GM06990 (cell line): ENCODE results near the gene TBC1D23.

Experiments used
- DNase-seq: peaks from one replicate; pipeline ENCODE4 v3.0.0-alpha.2; 2011; ENCODE audit not compliant: insufficient read length; ENCODE audit errors: extremely low read depth
- H3K27me3 ChIP-seq: replicated peaks from 2 replicates; pipeline ENCODE4 v1.6.0; 2011; ENCODE audit warnings: low read length; ENCODE audit not compliant: control insufficient read depth, insufficient read depth
- H3K36me3 ChIP-seq: 2 replicates; pipeline ENCODE4 v1.5.1; 2011; ENCODE audit warnings: low read length; ENCODE audit not compliant: control insufficient read depth, insufficient read depth
- H3K4me3 ChIP-seq: replicated peaks from 2 replicates; pipeline ENCODE4 v1.5.1; 2011; ENCODE audit warnings: low read depth, mild to moderate bottlenecking, control low read depth, low read length
- TF ChIP-seq, protein P1 (sequence below): IDR thresholded peaks from 2 replicates; pipeline ENCODE4 v1.5.1; 2011; ENCODE audit warnings: low read length, control low read depth, mild to moderate bottlenecking, inconsistent platforms; ENCODE audit not compliant: insufficient read depth, poor library complexity, severe bottlenecking

TBC1D23 gene

DNA sequence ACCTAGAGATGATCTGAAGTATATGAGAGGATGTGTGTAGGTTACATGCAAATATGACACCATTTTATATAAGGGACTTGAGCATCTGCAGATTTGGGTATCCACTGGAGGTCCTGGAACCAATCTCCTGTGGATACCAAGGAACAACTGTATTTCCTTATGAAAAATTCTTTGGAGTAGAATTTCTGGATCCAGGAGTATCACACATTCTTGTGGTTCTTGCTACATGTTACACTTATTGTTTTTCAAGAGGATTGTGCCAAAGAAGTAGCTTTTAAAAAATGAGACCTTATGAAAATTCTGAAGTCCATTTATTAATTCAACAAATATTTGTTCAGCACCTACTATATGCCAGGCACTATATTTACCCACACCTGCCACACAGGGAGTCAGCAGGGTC lies 15.7 kb upstream of the TBC1D23 start:
- H3K36me3 ChIP-seq: no peaks in the 10 kb centered on the region
- TF ChIP-seq, protein P1, sequence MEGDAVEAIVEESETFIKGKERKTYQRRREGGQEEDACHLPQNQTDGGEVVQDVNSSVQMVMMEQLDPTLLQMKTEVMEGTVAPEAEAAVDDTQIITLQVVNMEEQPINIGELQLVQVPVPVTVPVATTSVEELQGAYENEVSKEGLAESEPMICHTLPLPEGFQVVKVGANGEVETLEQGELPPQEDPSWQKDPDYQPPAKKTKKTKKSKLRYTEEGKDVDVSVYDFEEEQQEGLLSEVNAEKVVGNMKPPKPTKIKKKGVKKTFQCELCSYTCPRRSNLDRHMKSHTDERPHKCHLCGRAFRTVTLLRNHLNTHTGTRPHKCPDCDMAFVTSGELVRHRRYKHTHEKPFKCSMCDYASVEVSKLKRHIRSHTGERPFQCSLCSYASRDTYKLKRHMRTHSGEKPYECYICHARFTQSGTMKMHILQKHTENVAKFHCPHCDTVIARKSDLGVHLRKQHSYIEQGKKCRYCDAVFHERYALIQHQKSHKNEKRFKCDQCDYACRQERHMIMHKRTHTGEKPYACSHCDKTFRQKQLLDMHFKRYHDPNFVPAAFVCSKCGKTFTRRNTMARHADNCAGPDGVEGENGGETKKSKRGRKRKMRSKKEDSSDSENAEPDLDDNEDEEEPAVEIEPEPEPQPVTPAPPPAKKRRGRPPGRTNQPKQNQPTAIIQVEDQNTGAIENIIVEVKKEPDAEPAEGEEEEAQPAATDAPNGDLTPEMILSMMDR: no peak
- no peaks in the 10 kb centered on the region for H3K27me3 ChIP-seq
- DNase-seq: no peak
- no peak overlapping the region for H3K4me3 ChIP-seq

DNA sequence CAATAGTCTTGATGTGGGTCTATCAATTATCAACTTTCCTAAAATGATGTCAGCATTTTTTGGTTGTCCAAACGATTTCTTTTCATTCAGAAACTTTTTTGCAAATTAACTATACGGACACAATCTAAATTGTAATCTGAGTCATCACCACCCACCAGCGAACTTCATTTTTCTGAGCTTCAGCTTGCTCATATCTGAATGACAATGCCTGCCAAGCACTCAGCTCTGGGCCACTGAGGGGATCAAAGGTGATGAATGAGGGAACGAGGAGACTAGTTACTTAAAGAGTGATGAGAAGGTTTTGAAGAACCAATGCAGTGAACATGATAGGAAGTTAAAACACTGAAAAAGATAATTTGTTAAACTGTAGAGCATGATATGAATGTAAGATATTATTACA lies 14.9 kb upstream of the TBC1D23 start:
- H3K27me3 ChIP-seq: no peaks in the 10 kb centered on the region
- no peak for DNase-seq
- TF ChIP-seq, protein P1: no peak
- H3K4me3 ChIP-seq: no peak overlapping the region
- no peaks in the 10 kb centered on the region for H3K36me3 ChIP-seq

- TF ChIP-seq, protein P1: no peak
- no peak for DNase-seq
- no peak overlapping the region for H3K4me3 ChIP-seq
- H3K36me3 ChIP-seq: no peaks in the 10 kb centered on the region
- no peaks in the 10 kb centered on the region for H3K27me3 ChIP-seq
These were observed 13.8 kb upstream of the TBC1D23 start for GRCh38 chr3:100246999-100247398.

DNA sequence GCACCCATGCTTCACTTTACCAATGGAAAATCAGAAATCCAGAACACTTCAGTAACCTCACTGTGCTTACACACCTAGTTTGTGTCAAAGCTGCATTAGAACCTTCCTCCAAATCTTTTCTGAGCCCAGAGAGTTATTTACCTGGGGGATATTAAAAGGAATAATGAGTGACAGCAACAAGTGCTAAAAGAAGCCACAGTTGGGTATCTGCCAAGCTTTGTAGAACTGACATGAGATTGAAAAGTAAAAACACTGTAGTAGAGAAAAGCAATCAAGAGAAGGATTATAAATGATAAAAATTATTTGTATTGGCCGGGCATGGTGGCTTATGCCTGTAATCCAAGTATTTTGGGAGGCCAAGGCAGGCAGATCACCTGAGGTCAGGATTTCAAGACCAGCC lies 8.8 kb upstream of the TBC1D23 start:
- TF ChIP-seq, protein P1: no peak
- DNase-seq: no peak
- Histone ChIP-seq H3K4me3 (no peak overlapping the region), H3K27me3 (no peaks in the 10 kb centered on the region), H3K36me3 (no peaks in the 10 kb centered on the region)

DNA sequence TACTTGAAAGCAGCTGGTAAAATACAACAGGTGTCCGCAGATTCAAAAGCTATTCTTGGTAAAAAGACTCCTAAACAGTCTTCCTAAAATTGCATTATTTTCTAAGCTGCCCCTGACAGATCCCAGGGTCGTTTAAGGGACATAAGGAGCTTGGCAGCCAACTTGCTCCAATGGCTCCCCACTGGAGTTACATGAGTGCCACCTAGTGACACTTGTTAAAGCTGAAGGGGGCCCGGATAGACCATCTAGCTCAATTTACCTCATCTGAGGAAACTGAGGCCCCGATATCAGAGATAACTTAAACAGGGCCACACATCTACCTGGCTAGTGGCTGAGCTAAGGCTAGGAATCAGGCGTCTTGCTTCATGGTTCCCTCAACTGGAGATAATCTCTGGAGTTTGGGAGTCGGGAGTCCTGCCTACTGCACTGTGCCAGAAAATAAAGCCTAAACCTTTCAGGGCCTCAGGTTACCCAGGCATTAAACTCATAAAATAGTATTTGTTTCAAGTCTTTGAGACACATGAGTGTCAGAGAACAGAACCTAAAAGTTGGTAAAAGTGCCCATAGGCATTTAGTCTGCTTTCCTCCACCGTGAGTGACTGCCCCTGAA lies 6.5 kb upstream of the TBC1D23 start:
- Histone ChIP-seq H3K27me3 (no peaks in the 10 kb centered on the region), H3K4me3 (no peak overlapping the region), H3K36me3 (no peaks in the 10 kb centered on the region)
- DNase-seq: no peak
- TF ChIP-seq, protein P1: peak; percentile 81

DNA sequence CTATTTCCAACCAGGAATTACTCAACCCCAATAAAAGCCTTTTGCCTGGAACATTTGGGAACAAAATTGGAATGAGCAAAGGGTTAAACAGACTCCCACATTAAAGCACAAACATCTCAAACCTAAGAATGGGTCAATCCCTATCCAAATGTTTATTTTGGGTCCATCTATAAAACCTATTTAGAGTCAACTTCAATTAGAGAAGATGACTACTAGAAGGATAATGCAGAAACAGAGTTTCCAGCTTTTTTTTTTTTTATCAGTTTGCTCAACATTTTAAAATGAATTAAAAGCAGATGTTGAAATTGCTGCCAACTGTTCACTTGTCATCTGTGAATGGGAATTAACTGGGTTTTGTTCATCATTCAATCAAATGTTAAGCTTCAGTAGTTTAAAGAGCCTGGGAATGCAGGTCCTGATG lies 4.1 kb upstream of the TBC1D23 start:
- no peaks in the 10 kb centered on the region for H3K36me3 ChIP-seq
- no peak for DNase-seq
- no peaks in the 10 kb centered on the region for H3K27me3 ChIP-seq
- TF ChIP-seq, protein P1: no peak
- H3K4me3 ChIP-seq: no peak overlapping the region
